SK-N-SH treated with all-trans-retinoic acid at 6 μM for 48 hours (cell line): Measurements from ENCODE around the gene ABCF2.

Source experiments
- ATAC-seq: fragments of 200-7000 bp; cut with Tn5 transposase; 3 replicates; pipeline ENCODE4 v1.9.1; 2020; ENCODE audit warnings: mild to moderate bottlenecking, moderate library complexity
- CREB5 ChIP-seq: fragments of 250-450 bp; sonication (Bioruptor Pico); IDR thresholded peaks from 2 replicates; pipeline ENCODE4 v1.5.1; 2020; ENCODE audit warnings: low read depth, mild to moderate bottlenecking, moderate library complexity
- CSDC2 ChIP-seq: fragments of 250-450 bp; sonication (Bioruptor Pico); IDR thresholded peaks from 2 replicates; pipeline ENCODE4 v1.5.0; 2020; ENCODE audit warnings: mild to moderate bottlenecking, moderate library complexity
- CSRNP3 ChIP-seq: fragments of 250-450 bp; sonication (Bioruptor Pico); IDR thresholded peaks from 2 replicates; pipeline ENCODE4 v1.5.1; 2021; ENCODE audit warnings: mild to moderate bottlenecking, moderate library complexity
- ESRRG ChIP-seq: fragments of 250-450 bp; sonication (Bioruptor Pico); IDR thresholded peaks from 2 replicates; pipeline ENCODE4 v1.6.1; 2021; ENCODE audit warnings: mild to moderate bottlenecking
- GLIS3 ChIP-seq: fragments of 250-450 bp; sonication (Bioruptor Pico); IDR thresholded peaks from 2 replicates; pipeline ENCODE4 v1.5.0; 2020; ENCODE audit warnings: mild to moderate bottlenecking, moderate library complexity
- OSR1 ChIP-seq: fragments of 250-450 bp; sonication (Bioruptor Pico); IDR thresholded peaks from 2 replicates; pipeline ENCODE4 v1.8.0; 2022; ENCODE audit warnings: moderate library complexity, mild to moderate bottlenecking, inconsistent platforms
- PATZ1 ChIP-seq: fragments of 250-450 bp; sonication (Bioruptor Pico); IDR thresholded peaks from 2 replicates; pipeline ENCODE4 v1.8.0; 2020; ENCODE audit warnings: mild to moderate bottlenecking, moderate library complexity, borderline replicate concordance
- POU6F1 ChIP-seq: fragments of 250-450 bp; sonication (Bioruptor Pico); IDR thresholded peaks from 2 replicates; pipeline ENCODE4 v1.8.0; 2021; ENCODE audit warnings: low read depth, mild to moderate bottlenecking, moderate library complexity, borderline replicate concordance
- PPARA ChIP-seq: fragments of 250-450 bp; sonication (Bioruptor Pico); IDR thresholded peaks from 2 replicates; pipeline ENCODE4 v1.5.0; 2020; ENCODE audit warnings: mild to moderate bottlenecking, borderline replicate concordance
- TCF4 ChIP-seq: fragments of 250-450 bp; sonication (Bioruptor Pico); IDR thresholded peaks from 2 replicates; pipeline ENCODE4 v1.8.0; 2021; ENCODE audit warnings: mild to moderate bottlenecking, moderate library complexity, borderline replicate concordance
- TOX ChIP-seq: fragments of 250-450 bp; sonication (Bioruptor Pico); IDR thresholded peaks from 2 replicates; pipeline ENCODE4 v1.8.0; 2021; ENCODE audit warnings: mild to moderate bottlenecking, moderate library complexity, borderline replicate concordance
- TSHZ2 ChIP-seq: fragments of 250-450 bp; sonication (Bioruptor Pico); IDR thresholded peaks from 2 replicates; pipeline ENCODE4 v1.5.0; 2020; ENCODE audit warnings: mild to moderate bottlenecking, moderate library complexity
- ZC3H10 ChIP-seq: fragments of 250-450 bp; sonication (Bioruptor Pico); IDR thresholded peaks from 2 replicates; pipeline ENCODE4 v1.5.1; 2021; ENCODE audit warnings: mild to moderate bottlenecking, moderate library complexity
- ZFP30 ChIP-seq: fragments of 450-650 bp; formaldehyde crosslinking; IDR thresholded peaks from 2 replicates; pipeline ENCODE4 v1.5.0; 2022; ENCODE audit warnings: mild to moderate bottlenecking, moderate library complexity
- ZNF565 ChIP-seq: fragments of 450-650 bp; formaldehyde crosslinking; conservative IDR thresholded peaks from 2 replicates; pipeline ENCODE4 v1.5.0; 2020; ENCODE audit warnings: low read depth, mild to moderate bottlenecking, moderate library complexity
- ZNF70 ChIP-seq: fragments of 450-650 bp; formaldehyde crosslinking; IDR thresholded peaks from 2 replicates; pipeline ENCODE4 v1.5.0; 2020; ENCODE audit warnings: mild to moderate bottlenecking, moderate library complexity
- ZNF8 ChIP-seq: fragments of 450-650 bp; formaldehyde crosslinking; IDR thresholded peaks from 2 replicates; pipeline ENCODE4 v1.5.0; 2020; ENCODE audit warnings: mild to moderate bottlenecking, moderate library complexity

The ABCF2 gene

GRCh38 chr7:151209588-151209987, 17.4 kb downstream of the ABCF2 start:
- no peak for ATAC-seq
- TF ChIP-seq ESRRG (CRISPR knock-in tag) (no peak), POU6F1 (CRISPR knock-in tag) (no peak), ZNF8 (CRISPR knock-in tag) (no peak), ZC3H10 (CRISPR knock-in tag) (no peak), CSDC2 (CRISPR knock-in tag) (no peak), GLIS3 (CRISPR knock-in tag) (no peak), CSRNP3 (CRISPR knock-in tag) (no peak), TCF4 (CRISPR knock-in tag) (no peak), ZNF565 (CRISPR knock-in tag) (no peak), CREB5 (CRISPR knock-in tag) (no peak), TSHZ2 (CRISPR knock-in tag) (no peak), PPARA (CRISPR knock-in tag) (no peak)

- no peak for ATAC-seq
- TF ChIP-seq PPARA (CRISPR knock-in tag) (no peak), CSRNP3 (CRISPR knock-in tag) (no peak), CSDC2 (CRISPR knock-in tag) (no peak), ZFP30 (no peak), TCF4 (CRISPR knock-in tag) (no peak), OSR1 (CRISPR knock-in tag) (no peak), TOX (CRISPR knock-in tag) (no peak), PATZ1 (CRISPR knock-in tag) (no peak), TSHZ2 (CRISPR knock-in tag) (no peak), ZNF70 (CRISPR knock-in tag) (no peak)
Observed at GRCh38 chr7:151208253-151208862, 18.6 kb downstream of the ABCF2 start.
